ENCODE data around the gene R3HDM2. TPM values are rescaled to one million over a fixed set of nuclear protein-coding genes. Genes with fewer than 3 reads are reported as not detected.
"Not testable (repeated sequence)": the region's sequence is repeated elsewhere in the genome, so short reads cannot be mapped to it uniquely, and the experiment has no call there.

R3HDM2 gene
- total and polyA plus RNA-seq, 4 donors: 11.3 to 75.4 (median 39.2) TPM

DNA sequence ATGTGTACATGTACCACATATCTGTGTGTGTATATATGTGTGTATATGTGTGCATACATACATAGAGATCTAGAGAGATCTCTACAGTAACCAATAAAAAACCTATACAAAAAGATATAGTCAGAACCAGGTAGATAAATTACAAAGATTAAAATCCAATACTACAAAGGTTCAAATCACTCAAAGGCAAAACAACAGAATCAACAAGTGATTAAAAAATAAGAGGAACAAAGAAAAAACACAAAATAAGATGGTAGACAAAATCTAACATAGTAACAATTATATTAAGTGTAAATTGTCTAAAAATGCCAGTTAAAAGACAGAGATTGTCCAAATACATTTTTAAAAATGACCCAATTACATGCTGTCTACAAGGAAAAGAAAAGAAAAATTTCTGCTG lies 83.6 kb downstream of the R3HDM2 start:
- H3K27me3 ChIP-seq (ENCODE audit: control insufficient read depth in 1 of 2, insufficient read depth in 2 of 2, low read length in 1 of 2): no peaks in the 10 kb centered on the region
- no peak for DNase-seq
- no peak overlapping the region for H3K4me3 ChIP-seq (ENCODE audit: low read length in 2 of 2)
- H3K36me3 ChIP-seq (ENCODE audit: control insufficient read depth in 1 of 2, insufficient read depth in 2 of 2, low read length in 1 of 2): no peaks in the 10 kb centered on the region
- intact Hi-C loops (cut with DNase I): no loop called here
- no peak for ATAC-seq (ENCODE audit: low FRiP score)
- no peaks in the 10 kb centered on the region for H3K4me1 ChIP-seq (ENCODE audit: control insufficient read depth in 1 of 2, insufficient read depth in 2 of 2, low read length in 2 of 2)
- no peak overlapping the region for H3K27ac ChIP-seq (ENCODE audit: low read depth in 1 of 2, low read length in 2 of 2)
- H3K9me3 ChIP-seq (ENCODE audit: control insufficient read depth, low read length): no peaks in the 10 kb centered on the region

DNA sequence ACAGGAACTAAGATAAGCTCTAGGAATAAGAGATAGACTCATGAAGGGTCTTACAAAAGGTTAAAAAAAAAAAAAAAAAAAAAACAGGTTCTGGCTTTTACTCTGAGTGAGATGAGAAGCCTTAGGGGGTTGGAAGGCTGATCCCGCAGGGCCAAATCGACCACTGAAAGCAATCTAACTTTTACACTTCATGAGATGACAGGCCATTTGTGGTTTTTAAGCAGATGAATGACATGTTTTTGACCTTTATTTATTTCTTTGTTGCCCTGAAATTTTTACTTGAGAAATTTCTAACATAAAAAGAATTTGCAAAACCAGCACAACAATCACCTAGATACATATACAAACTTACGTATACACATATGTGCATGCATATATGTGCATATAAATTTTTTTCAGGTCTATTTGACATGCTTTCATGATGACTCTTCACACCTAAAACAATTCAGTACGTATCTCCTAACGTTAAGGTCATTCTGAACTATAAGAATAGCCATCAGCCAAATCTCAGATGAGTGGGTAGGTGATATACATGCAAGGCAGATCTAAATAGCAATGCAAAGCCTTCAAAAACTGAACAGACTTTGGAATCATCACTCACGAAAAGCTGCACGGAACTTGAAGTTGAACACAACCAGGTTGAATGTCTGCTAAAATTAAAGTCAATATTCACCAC lies 87.0 kb downstream of the R3HDM2 start:
- ATAC-seq (ENCODE audit: low FRiP score) (no peak), DNase-seq (no peak)
- Histone ChIP-seq H3K4me1 (ENCODE audit: control insufficient read depth in 1 of 2, insufficient read depth in 2 of 2, low read length in 2 of 2) (peaks cover 0 to 4% of the 10 kb centered on the region in 2 donors), H3K27me3 (ENCODE audit: control insufficient read depth in 1 of 2, insufficient read depth in 2 of 2, low read length in 1 of 2) (no peaks in the 10 kb centered on the region), H3K27ac (ENCODE audit: low read depth in 1 of 2, low read length in 2 of 2) (no peak overlapping the region), H3K36me3 (ENCODE audit: control insufficient read depth in 1 of 2, insufficient read depth in 2 of 2, low read length in 1 of 2) (no peaks in the 10 kb centered on the region), H3K4me3 (ENCODE audit: low read length in 2 of 2) (no peak overlapping the region), H3K9me3 (ENCODE audit: control insufficient read depth, low read length) (no peaks in the 10 kb centered on the region)
- 85 to 88% methylated on average over 7 of the region's 7 CpGs for WGBS, 2 donors
- intact Hi-C loops (cut with DNase I): no loop called here

DNA sequence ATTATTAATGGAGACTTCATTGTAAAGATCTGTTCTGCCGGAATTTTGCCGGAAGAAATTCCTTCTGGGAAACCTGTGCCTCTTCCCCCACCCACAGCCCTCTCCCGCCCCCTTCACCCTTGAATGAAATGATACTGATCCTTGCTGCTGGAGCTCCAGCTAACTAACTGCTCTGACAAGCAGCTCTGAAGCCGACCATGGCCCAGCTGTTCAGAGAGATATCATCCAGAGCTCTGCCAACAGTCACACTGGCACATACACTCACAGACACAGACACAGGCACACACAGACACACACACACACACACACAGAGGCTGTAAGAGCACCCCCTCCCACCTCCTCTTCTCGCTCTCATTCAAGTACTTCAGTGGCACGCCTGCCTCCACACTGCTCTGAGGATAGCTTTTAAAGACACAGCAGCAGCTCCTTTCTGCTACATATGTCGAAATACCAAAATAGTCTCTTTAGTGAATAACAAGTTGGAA lies 88.6 kb downstream of the R3HDM2 start:
- intact Hi-C loops (cut with DNase I): no loop called here
- WGBS, 2 donors: 23 to 24% methylated on average over 7 of the region's 7 CpGs
- Histone ChIP-seq H3K36me3 (ENCODE audit: control insufficient read depth in 1 of 2, insufficient read depth in 2 of 2, low read length in 1 of 2) (no peaks in the 10 kb centered on the region), H3K4me3 (ENCODE audit: low read length in 2 of 2) (no peak overlapping the region), H3K9me3 (ENCODE audit: control insufficient read depth, low read length) (no peaks in the 10 kb centered on the region), H3K27ac (ENCODE audit: low read depth in 1 of 2, low read length in 2 of 2) (no peak overlapping the region), H3K4me1 (ENCODE audit: control insufficient read depth in 1 of 2, insufficient read depth in 2 of 2, low read length in 2 of 2) (peaks cover 0 to 4% of the 10 kb centered on the region in 2 donors), H3K27me3 (ENCODE audit: control insufficient read depth in 1 of 2, insufficient read depth in 2 of 2, low read length in 1 of 2) (no peaks in the 10 kb centered on the region)
- DNase-seq (peak in 1 of 2 donors; percentile 49), ATAC-seq (ENCODE audit: low FRiP score) (peak; percentile 63)

DNA sequence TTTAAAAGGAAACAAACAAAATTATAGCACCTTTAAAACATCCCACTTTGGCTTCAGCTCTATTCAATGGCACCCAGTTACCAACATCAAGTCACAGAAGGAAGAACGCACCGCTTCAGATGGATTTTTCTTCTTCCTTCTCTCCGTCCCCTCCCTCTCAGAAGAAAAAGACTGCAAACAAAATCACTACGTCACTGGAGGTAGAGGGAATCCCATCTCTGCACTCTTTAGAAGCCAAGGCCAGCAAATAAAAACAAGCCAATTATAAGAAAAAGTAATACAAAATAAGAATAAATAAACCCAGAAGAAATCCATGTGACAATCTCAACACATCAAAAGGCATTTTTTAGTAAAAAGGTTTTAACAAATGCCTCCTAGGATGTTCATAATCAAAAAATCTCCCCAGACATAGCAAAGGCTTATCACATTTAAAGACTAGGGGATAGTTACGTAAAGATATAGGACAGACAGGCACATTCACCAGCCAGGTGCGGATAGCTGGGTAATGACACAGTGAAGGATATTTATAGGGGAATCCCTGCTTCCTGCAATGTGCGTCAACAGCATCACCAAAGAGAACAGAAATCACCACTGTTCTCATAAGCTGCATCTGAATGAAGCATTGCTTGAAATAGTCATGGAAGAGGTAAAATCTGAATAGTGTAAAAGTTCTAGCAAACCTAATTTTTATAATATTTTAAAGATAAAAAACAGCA lies 89.4 kb downstream of the R3HDM2 start:
- ATAC-seq (ENCODE audit: low FRiP score) (no peak), DNase-seq (no peak)
- intact Hi-C loops (cut with DNase I): no loop called here
- WGBS, 2 donors: 64 to 73% methylated on average over 7 of the region's 7 CpGs
- Histone ChIP-seq H3K27me3 (ENCODE audit: control insufficient read depth in 1 of 2, insufficient read depth in 2 of 2, low read length in 1 of 2) (no peaks in the 10 kb centered on the region), H3K4me3 (ENCODE audit: low read length in 2 of 2) (no peak overlapping the region), H3K36me3 (ENCODE audit: control insufficient read depth in 1 of 2, insufficient read depth in 2 of 2, low read length in 1 of 2) (no peaks in the 10 kb centered on the region), H3K9me3 (ENCODE audit: control insufficient read depth, low read length) (no peaks in the 10 kb centered on the region), H3K4me1 (ENCODE audit: control insufficient read depth in 1 of 2, insufficient read depth in 2 of 2, low read length in 2 of 2) (peaks cover 0 to 4% of the 10 kb centered on the region in 2 donors), H3K27ac (ENCODE audit: low read depth in 1 of 2, low read length in 2 of 2) (no peak overlapping the region)

DNA sequence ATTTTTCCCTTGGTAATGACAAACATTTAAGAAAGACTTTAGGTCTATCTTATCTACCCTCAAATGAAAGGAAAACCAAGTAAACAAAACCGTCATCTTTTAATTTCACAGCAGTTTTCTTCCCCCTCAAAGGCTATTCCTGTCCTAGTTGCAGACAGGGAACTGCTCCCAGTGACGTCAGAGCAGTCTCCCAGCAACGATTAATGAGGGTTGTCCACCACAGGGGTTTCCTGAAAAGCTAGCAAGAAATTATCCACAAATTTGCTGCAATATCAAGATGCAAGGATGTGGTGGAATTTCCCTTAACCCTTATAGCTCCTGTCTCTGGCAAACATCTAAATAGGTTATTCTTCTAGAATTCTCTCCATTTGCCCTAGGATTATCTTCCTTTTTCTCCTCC lies 90.7 kb downstream of the R3HDM2 start:
- no peak overlapping the region for H3K4me3 ChIP-seq (ENCODE audit: low read length in 2 of 2)
- no peaks in the 10 kb centered on the region for H3K27me3 ChIP-seq (ENCODE audit: control insufficient read depth in 1 of 2, insufficient read depth in 2 of 2, low read length in 1 of 2)
- DNase-seq: peak in 1 of 2 donors; percentile 87
- no peak overlapping the region for H3K27ac ChIP-seq (ENCODE audit: low read depth in 1 of 2, low read length in 2 of 2)
- peaks cover 0 to 4% of the 10 kb centered on the region in 2 donors for H3K4me1 ChIP-seq (ENCODE audit: control insufficient read depth in 1 of 2, insufficient read depth in 2 of 2, low read length in 2 of 2)
- no peaks in the 10 kb centered on the region for H3K9me3 ChIP-seq (ENCODE audit: control insufficient read depth, low read length)
- intact Hi-C loops (cut with DNase I): no loop called here
- WGBS, 2 donors: 7 to 11% methylated on average over 3 of the region's 3 CpGs
- H3K36me3 ChIP-seq (ENCODE audit: control insufficient read depth in 1 of 2, insufficient read depth in 2 of 2, low read length in 1 of 2): no peaks in the 10 kb centered on the region
- ATAC-seq (ENCODE audit: low FRiP score): peak; percentile 74

DNA sequence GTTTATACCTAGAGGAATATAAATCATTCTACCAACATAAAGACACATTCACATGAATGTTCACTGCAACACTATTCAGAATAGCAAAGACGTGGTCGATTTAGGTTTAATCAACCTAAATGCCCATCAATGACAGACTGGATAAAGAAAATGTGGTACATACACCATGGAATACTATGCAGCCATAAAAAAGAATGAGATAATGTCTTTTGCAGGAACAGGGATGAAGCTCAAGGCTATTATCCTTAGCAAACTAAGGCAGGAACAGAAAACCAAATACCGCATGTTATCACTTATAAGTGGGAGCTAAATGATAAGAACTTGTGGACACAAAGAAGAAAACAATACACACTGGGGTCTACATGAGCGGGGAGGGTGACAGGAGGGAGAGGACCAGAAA lies 94.5 kb downstream of the R3HDM2 start:
- H3K9me3 ChIP-seq (ENCODE audit: control insufficient read depth, low read length); intact Hi-C loops (cut with DNase I); H3K4me3 ChIP-seq (ENCODE audit: low read length in 2 of 2); H3K4me1 ChIP-seq (ENCODE audit: control insufficient read depth in 1 of 2, insufficient read depth in 2 of 2, low read length in 2 of 2); DNase-seq; H3K27me3 ChIP-seq (ENCODE audit: control insufficient read depth in 1 of 2, insufficient read depth in 2 of 2, low read length in 1 of 2); H3K27ac ChIP-seq (ENCODE audit: low read depth in 1 of 2, low read length in 2 of 2); H3K36me3 ChIP-seq (ENCODE audit: control insufficient read depth in 1 of 2, insufficient read depth in 2 of 2, low read length in 1 of 2); ATAC-seq (ENCODE audit: low FRiP score): not testable (repeated sequence)
- whole genome bisulfite sequencing, 2 donors: 96 to 99% methylated on average over 4 of the region's 4 CpGs

DNA sequence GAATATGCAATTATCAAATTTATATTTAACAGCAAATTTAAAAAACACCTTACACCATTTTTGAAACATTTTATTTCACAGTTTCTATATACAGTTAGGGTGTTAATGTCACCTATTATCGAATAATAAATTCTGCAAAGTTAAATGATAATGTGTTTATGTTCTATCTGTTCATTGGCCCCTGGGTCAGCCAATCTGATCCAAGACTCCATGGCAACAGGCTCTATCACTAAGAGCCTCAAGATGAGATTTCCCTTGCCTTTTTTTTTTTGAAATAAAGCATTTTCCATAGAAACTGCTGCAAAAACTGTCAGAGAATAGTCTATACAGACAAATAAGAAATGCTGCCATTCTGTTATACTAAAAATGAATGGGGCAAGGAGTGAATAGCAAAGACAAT lies 96.6 kb downstream of the R3HDM2 start:
- DNase-seq (no peak), ATAC-seq (ENCODE audit: low FRiP score) (no peak)
- no peak overlapping the region for H3K27ac ChIP-seq (ENCODE audit: low read depth in 1 of 2, low read length in 2 of 2)
- H3K4me3 ChIP-seq (ENCODE audit: low read length in 2 of 2): no peak overlapping the region
- no peaks in the 10 kb centered on the region for H3K4me1 ChIP-seq (ENCODE audit: control insufficient read depth in 1 of 2, insufficient read depth in 2 of 2, low read length in 2 of 2)
- no peaks in the 10 kb centered on the region for H3K9me3 ChIP-seq (ENCODE audit: control insufficient read depth, low read length)
- H3K27me3 ChIP-seq (ENCODE audit: control insufficient read depth in 1 of 2, insufficient read depth in 2 of 2, low read length in 1 of 2): no peaks in the 10 kb centered on the region
- intact Hi-C loops (cut with DNase I): no loop called here
- no peaks in the 10 kb centered on the region for H3K36me3 ChIP-seq (ENCODE audit: control insufficient read depth in 1 of 2, insufficient read depth in 2 of 2, low read length in 1 of 2)
- WGBS, 2 donors: 95 to 97% methylated on average over 1 of the region's 1 CpG

DNA sequence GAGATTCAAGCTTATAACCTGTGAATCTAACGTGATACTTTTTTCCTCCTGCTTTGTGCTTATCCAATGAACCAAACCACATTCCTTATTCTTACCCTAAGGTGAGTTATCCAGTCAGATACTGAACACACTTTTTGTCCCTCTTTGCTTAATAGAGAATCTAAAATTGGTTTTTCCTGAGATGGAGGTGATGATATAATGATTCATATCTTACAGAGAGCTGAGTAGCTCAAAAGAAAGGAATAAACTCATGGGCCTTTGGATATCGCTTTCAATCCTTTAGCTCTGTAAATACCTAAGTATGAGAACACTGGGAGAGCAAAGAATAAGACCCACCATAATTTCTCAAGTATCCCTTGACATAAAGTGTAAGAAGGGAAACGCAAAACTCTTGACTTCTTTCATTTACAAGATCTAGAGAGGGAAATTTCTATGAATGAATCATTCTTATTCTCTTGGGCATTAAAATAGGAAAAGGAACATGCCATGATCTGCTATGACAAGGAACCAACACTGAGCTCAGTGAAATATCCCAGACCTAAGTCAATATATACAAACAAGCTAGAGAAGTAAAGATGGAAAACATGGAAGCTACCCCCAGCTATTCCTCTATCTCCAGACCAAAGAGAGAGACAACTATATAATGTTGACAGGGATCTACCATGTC lies 98.1 kb downstream of the R3HDM2 start:
- ATAC-seq (ENCODE audit: low FRiP score) (no peak), DNase-seq (no peak)
- Histone ChIP-seq H3K36me3 (ENCODE audit: control insufficient read depth in 1 of 2, insufficient read depth in 2 of 2, low read length in 1 of 2) (no peaks in the 10 kb centered on the region), H3K27ac (ENCODE audit: low read depth in 1 of 2, low read length in 2 of 2) (no peak overlapping the region), H3K4me3 (ENCODE audit: low read length in 2 of 2) (no peak overlapping the region), H3K9me3 (ENCODE audit: control insufficient read depth, low read length) (no peaks in the 10 kb centered on the region), H3K4me1 (ENCODE audit: control insufficient read depth in 1 of 2, insufficient read depth in 2 of 2, low read length in 2 of 2) (no peaks in the 10 kb centered on the region), H3K27me3 (ENCODE audit: control insufficient read depth in 1 of 2, insufficient read depth in 2 of 2, low read length in 1 of 2) (no peaks in the 10 kb centered on the region)
- intact Hi-C loops (cut with DNase I): no loop called here
- WGBS, 2 donors: 59 to 68% methylated on average over 3 of the region's 3 CpGs
